GM12878 (cell line): ENCODE results near the gene CLN6. TPM values are rescaled to one million over a fixed set of nuclear protein-coding genes. Genes with fewer than 3 reads are reported as not detected.

Experiments
- ATAC-seq: fragments of 200-7000 bp; cut with Tn5 transposase; 3 replicates; pipeline ENCODE4 v1.9.1; 2020; ENCODE audit warnings: mild to moderate bottlenecking, moderate library complexity
- BruUV-seq: library from RNA; stranded (reverse); fragments of 400-500 nt; replicated peaks from 2 replicates; lab custom pipeline; 2021; lab: Mats Ljungman, UMichigan
- CTCF ChIA-PET: fragments of 300-600 bp; sonication (Branson Sonifier 250); formaldehyde crosslinking; extraction: SDS; loops from one replicate; lab custom pipeline; 2021; ENCODE audit warnings: inconsistent platforms; lab: Yijun Ruan, JAX
- POLR2A ChIA-PET: fragments of 350-600 bp; formaldehyde crosslinking; extraction: SDS; loops from one replicate; lab custom pipeline; 2021; ENCODE audit warnings: inconsistent platforms; lab: Charles Lee
- RAD21 ChIA-PET: fragments of 300-600 bp; sonication (Branson Sonifier 250); formaldehyde crosslinking; loops from one replicate; lab custom pipeline; 2023; ENCODE audit warnings: antibody characterized with exemption; ENCODE audit not compliant: unreplicated experiment; lab: Charles Lee
- SMC1A ChIA-PET: fragments of 300-600 bp; sonication (Branson Sonifier 250); formaldehyde crosslinking; loops from one replicate; lab custom pipeline; 2023; ENCODE audit not compliant: unreplicated experiment, uncharacterized antibody; lab: Charles Lee
- DNase-seq: peaks from one replicate; pipeline ENCODE4 v3.0.0-alpha.2; 2011; ENCODE audit warnings: low read depth, low spot score
- FAIRE-seq: peaks from 3 replicates; lab custom pipeline; 2011; peaks lifted over from hg19 to GRCh38; lab: Jason Lieb, UNC
- H2AFZ ChIP-seq: 2 replicates; pipeline ENCODE4 v1.6.0; 2011; ENCODE audit warnings: low read depth, low read length, control low read depth; ENCODE audit not compliant: control insufficient read depth
- H3K27ac ChIP-seq: 2 replicates; pipeline ENCODE4 v1.5.1; 2011; ENCODE audit warnings: control low read depth; ENCODE audit not compliant: control insufficient read depth, insufficient read depth
- H3K27me3 ChIP-seq, 2 experiments: replicated peaks in 1 of 2; 2 replicates each; pipeline versions ENCODE4 v1.6.0 to v1.6.1; 2011; ENCODE audit warnings: low read length in 1 of 2; ENCODE audit not compliant: control insufficient read depth in 2 of 2, insufficient read depth in 2 of 2
- H3K36me3 ChIP-seq, 2 experiments: 2 replicates each; pipeline ENCODE4 v1.5.1; 2011; ENCODE audit warnings: low read length in 1 of 2; ENCODE audit not compliant: control insufficient read depth in 2 of 2, insufficient read depth in 2 of 2
- H3K4me1 ChIP-seq: 2 replicates; pipeline ENCODE4 v1.6.1; 2011; ENCODE audit warnings: mild to moderate bottlenecking, low read length, moderate library complexity, mixed read lengths; ENCODE audit not compliant: control insufficient read depth, insufficient read depth
- H3K4me2 ChIP-seq: 2 replicates; pipeline ENCODE4 v1.6.0; 2011; ENCODE audit warnings: control low read depth; ENCODE audit not compliant: control insufficient read depth, insufficient read depth
- H3K4me3 ChIP-seq: fragments of 200-600 bp; sonication (generic); 2 replicates; pipeline ENCODE4 v1.5.1; 2016
- H3K79me2 ChIP-seq: 2 replicates; pipeline ENCODE4 v1.6.0; 2011; ENCODE audit warnings: low read length; ENCODE audit not compliant: control insufficient read depth, insufficient read depth
- H3K9ac ChIP-seq: 2 replicates; pipeline ENCODE4 v1.8.0; 2011; ENCODE audit warnings: low read length, control low read depth, mixed read lengths; ENCODE audit not compliant: control insufficient read depth, insufficient read depth
- H3K9me3 ChIP-seq: replicated peaks from 3 replicates; pipeline ENCODE4 v1.5.1; 2011; ENCODE audit warnings: mild to moderate bottlenecking, low read length; ENCODE audit not compliant: control insufficient read depth, insufficient read depth
- H4K20me1 ChIP-seq: 2 replicates; pipeline ENCODE4 v1.6.0; 2011; ENCODE audit not compliant: control insufficient read depth, insufficient read depth
- ATF7 ChIP-seq: fragments of 450-650 bp; IDR thresholded peaks from 2 replicates; pipeline ENCODE4 v1.6.1; 2016; ENCODE audit warnings: low read depth, mild to moderate bottlenecking
- CHD2 ChIP-seq: IDR thresholded peaks from 2 replicates; pipeline ENCODE4 v1.6.1; 2011; ENCODE audit warnings: low read depth, low read length, improper control_type of control experiment, borderline replicate concordance
- EGR1 ChIP-seq, 2 experiments: IDR thresholded peaks; 1 replicate in 1 of 2; 2 replicates in 1 of 2; pipeline ENCODE4 v1.6.1; 2011 to 2012; ENCODE audit warnings: low read depth in 2 of 2, low read length in 2 of 2, borderline replicate concordance in 1 of 2, mild to moderate bottlenecking in 1 of 2, moderate library complexity in 1 of 2
- JUND ChIP-seq: IDR thresholded peaks from 2 replicates; pipeline ENCODE4 v1.6.1; 2012; ENCODE audit warnings: low read depth, mild to moderate bottlenecking, low read length, improper control_type of control experiment, moderate library complexity
- KDM1A ChIP-seq: fragments of 200-600 bp; sonication (generic); IDR thresholded peaks from 2 replicates; pipeline ENCODE4 v1.6.1; 2016; ENCODE audit warnings: borderline replicate concordance
- MTA3 ChIP-seq: IDR thresholded peaks from 2 replicates; pipeline ENCODE4 v1.6.1; 2012; ENCODE audit warnings: low read length, inconsistent platforms, borderline replicate concordance
- SP1 ChIP-seq: IDR thresholded peaks from one replicate; pipeline ENCODE4 v1.6.1; 2011; ENCODE audit warnings: low read depth, low read length
- SPI1 ChIP-seq: IDR thresholded peaks from 2 replicates; pipeline ENCODE4 v1.6.1; 2011; ENCODE audit warnings: low read depth, mild to moderate bottlenecking, low read length, moderate library complexity, borderline replicate concordance; ENCODE audit not compliant: insufficient read depth
- SREBF1 ChIP-seq: IDR thresholded peaks from 2 replicates; pipeline ENCODE4 v1.6.1; 2012; ENCODE audit warnings: mild to moderate bottlenecking, low read length
- ZNF384 ChIP-seq: IDR thresholded peaks from 2 replicates; pipeline ENCODE4 v1.6.1; 2012; ENCODE audit warnings: low read depth, mild to moderate bottlenecking, low read length, improper control_type of control experiment, borderline replicate concordance
- WGBS: methylation state at CpG from one replicate; pipeline ENCODE4 v1.1.6; 2016; ENCODE audit warnings: low lambda C conversion rate; ENCODE audit not compliant: insufficient replicate concordance, insufficient coverage; ENCODE audit errors: missing lambda C conversion rate; 5-methylcytosine and 5-hydroxymethylcytosine counted together
- in situ Hi-C: fragments of 300-500 bp; cut with MboI; formaldehyde crosslinking; loops from 9 replicates; pipeline ENCODE4 v1.14.3; 2018; ENCODE audit warnings: mixed read lengths
- intact Hi-C: fragments of 100-400 bp; cut with micrococcal nuclease; formaldehyde crosslinking; loops from one replicate; pipeline ENCODE4 v1.14.2; 2022; ENCODE audit not compliant: unreplicated experiment
- polyA plus RNA-seq, 11 experiments: library from polyadenylated mRNA; depleted of rRNA in 4 of 11; unstranded in 6 of 11; stranded (reverse) in 5 of 11; fragments of >200 nt; fragmentation: Nextera tagmentation in 4 of 11; fragmentation: Illumina TruSeq in 1 of 11; extraction: Ambion mirVana in 4 of 11; extraction: Trizol in 1 of 11; gene quantifications; 1 replicate in 1 of 11; 2 replicates in 10 of 11; pipeline versions ENCODE4 v1.2.1 to v1.2.3, GENCODE V29; 2011 to 2016; ENCODE audit warnings: inconsistent platforms in 2 of 11, missing spikeins in 2 of 11, low read depth in 1 of 11
- total RNA-seq, 4 experiments: library from RNA; depleted of rRNA in 3 of 4; stranded (reverse); fragments of >200 nt in 3 of 4; fragmentation: Illumina TruSeq in 1 of 4; extraction: Trizol in 1 of 4; gene quantifications; 2 replicates each; pipeline versions ENCODE4 v1.2.1 to v1.2.3, GENCODE V29; 2013 to 2021
- TF ChIP-seq, protein P1 (sequence below): fragments of 450-650 bp; IDR thresholded peaks from 2 replicates; pipeline ENCODE4 v1.6.1; 2017; ENCODE audit warnings: mild to moderate bottlenecking, moderate library complexity

CLN6 gene
- total and polyA plus RNA-seq, 10 of the 15 experiments (the other 5 are each of a cell fraction or from before 2014, with no cell fraction given): 0.74 to 69.0 (median 30.3) TPM

DNA sequence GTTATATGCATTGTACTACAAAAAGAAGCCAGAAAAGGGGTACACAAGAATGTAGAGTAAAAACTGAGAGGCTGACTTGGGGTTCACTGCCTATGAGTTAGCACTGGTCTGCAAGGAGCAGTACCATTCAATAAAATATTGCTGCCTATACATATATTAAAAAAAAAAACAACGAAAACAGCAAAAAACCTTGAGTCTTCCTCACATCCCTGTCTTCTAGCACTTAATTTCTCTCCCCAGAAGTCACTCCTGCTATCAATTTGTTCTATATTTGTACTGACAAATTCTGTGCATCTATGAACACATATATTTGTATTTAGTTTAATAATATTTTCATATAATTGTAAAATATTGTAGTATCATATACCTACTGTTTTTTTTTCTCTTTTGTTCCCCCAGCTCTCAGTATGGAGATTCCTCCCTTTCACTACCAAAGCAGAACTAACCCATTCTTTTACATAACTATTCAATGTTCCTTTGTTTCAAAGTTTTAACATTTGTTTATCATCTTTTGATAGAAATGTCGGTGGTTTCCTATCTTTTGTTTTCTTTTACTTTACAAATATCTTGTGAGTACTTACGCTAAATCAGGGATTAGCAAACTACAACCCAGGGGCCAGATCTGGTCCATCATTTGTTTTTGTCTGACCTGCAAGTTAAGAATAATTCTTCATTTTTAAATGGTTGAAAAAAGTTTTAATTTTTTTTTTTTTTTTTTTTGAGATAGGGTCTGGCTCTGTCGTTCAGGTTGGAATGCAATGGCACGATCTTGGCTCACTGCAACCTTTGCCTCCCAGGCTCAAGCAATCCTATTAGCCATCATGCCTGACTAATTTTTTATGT, 33.2 kb upstream of the CLN6 start:
- TF ChIP-seq JUND (no peak), KDM1A (no peak), CHD2 (no peak), ATF7 (no peak), ZNF384 (no peak), SPI1 (no peak), MTA3 (no peak), SREBF1 (no peak), EGR1 (IDR thresholded peaks at IDR 0.05; ENCODE audit: borderline replicate concordance in 1 of 2, low read depth in 2 of 2, low read length in 2 of 2) (no peak), SP1 (no peak)
- TF ChIP-seq, protein P1, sequence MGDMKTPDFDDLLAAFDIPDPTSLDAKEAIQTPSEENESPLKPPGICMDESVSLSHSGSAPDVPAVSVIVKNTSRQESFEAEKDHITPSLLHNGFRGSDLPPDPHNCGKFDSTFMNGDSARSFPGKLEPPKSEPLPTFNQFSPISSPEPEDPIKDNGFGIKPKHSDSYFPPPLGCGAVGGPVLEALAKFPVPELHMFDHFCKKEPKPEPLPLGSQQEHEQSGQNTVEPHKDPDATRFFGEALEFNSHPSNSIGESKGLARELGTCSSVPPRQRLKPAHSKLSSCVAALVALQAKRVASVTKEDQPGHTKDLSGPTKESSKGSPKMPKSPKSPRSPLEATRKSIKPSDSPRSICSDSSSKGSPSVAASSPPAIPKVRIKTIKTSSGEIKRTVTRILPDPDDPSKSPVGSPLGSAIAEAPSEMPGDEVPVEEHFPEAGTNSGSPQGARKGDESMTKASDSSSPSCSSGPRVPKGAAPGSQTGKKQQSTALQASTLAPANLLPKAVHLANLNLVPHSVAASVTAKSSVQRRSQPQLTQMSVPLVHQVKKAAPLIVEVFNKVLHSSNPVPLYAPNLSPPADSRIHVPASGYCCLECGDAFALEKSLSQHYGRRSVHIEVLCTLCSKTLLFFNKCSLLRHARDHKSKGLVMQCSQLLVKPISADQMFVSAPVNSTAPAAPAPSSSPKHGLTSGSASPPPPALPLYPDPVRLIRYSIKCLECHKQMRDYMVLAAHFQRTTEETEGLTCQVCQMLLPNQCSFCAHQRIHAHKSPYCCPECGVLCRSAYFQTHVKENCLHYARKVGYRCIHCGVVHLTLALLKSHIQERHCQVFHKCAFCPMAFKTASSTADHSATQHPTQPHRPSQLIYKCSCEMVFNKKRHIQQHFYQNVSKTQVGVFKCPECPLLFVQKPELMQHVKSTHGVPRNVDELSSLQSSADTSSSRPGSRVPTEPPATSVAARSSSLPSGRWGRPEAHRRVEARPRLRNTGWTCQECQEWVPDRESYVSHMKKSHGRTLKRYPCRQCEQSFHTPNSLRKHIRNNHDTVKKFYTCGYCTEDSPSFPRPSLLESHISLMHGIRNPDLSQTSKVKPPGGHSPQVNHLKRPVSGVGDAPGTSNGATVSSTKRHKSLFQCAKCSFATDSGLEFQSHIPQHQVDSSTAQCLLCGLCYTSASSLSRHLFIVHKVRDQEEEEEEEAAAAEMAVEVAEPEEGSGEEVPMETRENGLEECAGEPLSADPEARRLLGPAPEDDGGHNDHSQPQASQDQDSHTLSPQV: no peak
- TF ChIP-seq, all 136 proteins: peak for 0
- 62% methylated on average over 3 of the region's 5 CpGs for WGBS
- no peak for DNase-seq
- Histone ChIP-seq H2AFZ (no peak overlapping the region), H4K20me1 (no peaks in the 10 kb centered on the region), H3K9ac (no peak overlapping the region), H3K27ac (no peak overlapping the region), H3K79me2 (no peaks in the 10 kb centered on the region), H3K27me3 (no peaks in the 10 kb centered on the region; a peak in 2 of 4 replicates), H3K4me2 (no peak overlapping the region), H3K36me3 (no peaks in the 10 kb centered on the region), H3K4me1 (no peaks in the 10 kb centered on the region), H3K4me3 (no peak overlapping the region), H3K9me3 (no peaks in the 10 kb centered on the region)
- ChIA-PET POLR2A (no interaction called here), RAD21 (interaction anchor here (0.5 kb wide), 1 partner anchor 31 kb away, joined by 3 read pairs; no protein-coding TSS in a partner anchor), SMC1A (interaction anchor here (2.5 kb wide), 1 partner anchor 9 kb away, joined by 12 read pairs; no protein-coding TSS in a partner anchor), CTCF (interaction anchor here (1.6 kb wide), 1 partner anchor 10 kb away, joined by 7 read pairs; no protein-coding TSS in a partner anchor)
- no peak for FAIRE-seq
- in situ Hi-C loops: no loop called here
- intact Hi-C loops: no loop called here
- no peak for ATAC-seq
- BruUV-seq: no TSS peak
